Stimulated activated naive B cell treated with anti-CD40 and anti-IgM and Interleukin-4, amounts not matched to agents 10 μg/mL and 1 μg/mL and 100 μg/mL, for 72 hours (primary cell): ENCODE measurements around the gene MAN1C1.

ENCODE experiments used
- ATAC-seq, 2 donors: fragments of 150-1000 bp; cut with Tn5 transposase; replicated peaks; 2 replicates each; pipeline ENCODE4 v1.10.0; 2021; ENCODE audit warnings: moderate library complexity in 1 of 2
- DNase-seq: peaks from one replicate; pipeline ENCODE4 v3.0.0; 2021
- H3K27ac Mint-ChIP-seq: one replicate; pipeline ENCODE4 v1.8.0; 2022; ENCODE audit warnings: mild to moderate bottlenecking, mixed read lengths
- H3K27me3 Mint-ChIP-seq, 2 donors: one replicate each; pipeline ENCODE4 v1.8.0; 2022; ENCODE audit warnings: mixed read lengths in 2 of 2
- H3K36me3 Mint-ChIP-seq, 2 donors: one replicate each; pipeline ENCODE4 v1.8.0; 2022; ENCODE audit warnings: mixed read lengths in 2 of 2, mild to moderate bottlenecking in 1 of 2
- H3K4me1 Mint-ChIP-seq, 2 donors: one replicate each; pipeline ENCODE4 v1.8.0; 2022; ENCODE audit warnings: mixed read lengths in 2 of 2, mild to moderate bottlenecking in 1 of 2
- H3K4me3 Mint-ChIP-seq, 2 donors: one replicate each; pipeline ENCODE4 v1.8.0; 2022; ENCODE audit warnings: mild to moderate bottlenecking in 2 of 2, mixed read lengths in 2 of 2, moderate library complexity in 1 of 2
- H3K9me3 Mint-ChIP-seq, 2 donors: one replicate each; pipeline ENCODE4 v1.8.0; 2022; ENCODE audit warnings: mixed read lengths in 2 of 2, mild to moderate bottlenecking in 1 of 2

MAN1C1 gene

DNA sequence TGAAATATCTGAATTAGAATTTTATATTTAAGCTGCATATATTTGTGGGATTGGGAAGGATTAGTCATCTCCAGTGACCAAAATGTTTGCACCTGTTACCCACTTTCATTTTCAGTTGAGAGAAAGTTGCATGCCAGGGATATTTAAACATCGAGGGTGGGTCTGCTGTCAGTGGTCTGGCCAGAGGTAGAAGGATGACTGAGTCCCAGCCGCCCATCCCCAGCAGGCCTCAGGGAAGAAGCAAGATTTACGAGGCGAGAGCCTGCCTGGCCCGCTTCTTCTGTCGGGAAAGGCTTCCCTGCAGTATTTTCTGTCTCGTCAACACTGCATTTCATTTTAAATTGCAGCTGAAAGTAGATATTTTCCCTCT lies 1.4 kb upstream of the MAN1C1 start:
- no peaks in the 10 kb centered on the region for H3K36me3 Mint-ChIP-seq
- H3K4me3 Mint-ChIP-seq: no peak overlapping the region
- no peaks in the 10 kb centered on the region for H3K9me3 Mint-ChIP-seq
- no peak overlapping the region for H3K27ac Mint-ChIP-seq
- no peak for DNase-seq
- peaks cover 41 to 44% of the 10 kb centered on the region in 2 donors for H3K27me3 Mint-ChIP-seq
- peaks cover 29 to 45% of the 10 kb centered on the region in 2 donors for H3K4me1 Mint-ChIP-seq
- no peak for ATAC-seq

DNA sequence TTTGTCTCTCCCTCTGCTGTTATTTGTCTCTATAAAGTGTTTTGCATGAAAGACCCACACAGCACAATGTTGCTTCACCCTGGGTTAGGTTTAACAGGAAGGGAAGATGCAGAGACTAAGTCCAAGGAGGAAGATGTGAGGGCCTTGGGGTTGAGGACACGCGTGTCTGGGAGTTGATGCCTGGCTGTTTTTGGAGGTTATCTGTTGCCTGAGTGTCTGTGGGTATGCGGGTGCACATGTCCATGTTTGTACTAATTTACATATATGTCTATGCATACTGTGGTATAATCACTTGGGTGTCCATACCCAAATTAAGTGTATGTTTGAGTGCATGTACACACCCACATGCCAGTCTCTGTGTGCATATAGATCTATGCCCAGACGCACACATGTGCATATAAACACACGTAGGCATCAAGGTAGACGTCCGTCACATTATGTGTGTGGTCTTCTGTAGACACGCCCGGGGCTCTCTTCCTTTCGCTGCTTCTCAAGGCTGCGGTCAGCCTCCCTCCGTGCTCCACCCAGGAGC lies 962 bp upstream of the MAN1C1 start:
- ATAC-seq: peak; percentile 17 to 21
- Mint-ChIP-seq H3K9me3 (no peaks in the 10 kb centered on the region), H3K27ac (peak overlapping the region; percentile 20), H3K27me3 (peaks cover 43 to 47% of the 10 kb centered on the region in 2 donors), H3K4me3 (peak overlapping the region; percentile 48 to 74), H3K4me1 (peaks cover 33 to 49% of the 10 kb centered on the region in 2 donors), H3K36me3 (no peaks in the 10 kb centered on the region)
- no peak for DNase-seq

GRCh38 chr1:25616987-25617624 lies 515 bp downstream of the MAN1C1 start:
- no peak overlapping the region for H3K27ac Mint-ChIP-seq
- peaks cover 47 to 48% of the 10 kb centered on the region in 2 donors for H3K27me3 Mint-ChIP-seq
- H3K4me3 Mint-ChIP-seq: peak overlapping the region; percentile 32 to 80
- peaks cover 39 to 63% of the 10 kb centered on the region in 2 donors for H3K4me1 Mint-ChIP-seq
- ATAC-seq (peak in 1 of 2 donors; percentile 0), DNase-seq (no peak)
- no peaks in the 10 kb centered on the region for H3K36me3 Mint-ChIP-seq
- no peaks in the 10 kb centered on the region for H3K9me3 Mint-ChIP-seq

- DNase-seq (no peak), ATAC-seq (no peak)
- peaks cover 47% of the 10 kb centered on the region in 2 donors for H3K27me3 Mint-ChIP-seq
- no peaks in the 10 kb centered on the region for H3K36me3 Mint-ChIP-seq
- H3K4me1 Mint-ChIP-seq: peaks cover 39 to 63% of the 10 kb centered on the region in 2 donors
- peak overlapping the region; percentile 62 for H3K27ac Mint-ChIP-seq
- peak overlapping the region; percentile 80 to 86 for H3K4me3 Mint-ChIP-seq
- no peaks in the 10 kb centered on the region for H3K9me3 Mint-ChIP-seq
Measured at GRCh38 chr1:25617625-25618432, 1.2 kb downstream of the MAN1C1 start.

GRCh38 chr1:25618433-25618808 lies 1.8 kb downstream of the MAN1C1 start:
- H3K4me1 Mint-ChIP-seq: peaks cover 39 to 63% of the 10 kb centered on the region in 2 donors
- peaks cover 46 to 52% of the 10 kb centered on the region in 2 donors for H3K27me3 Mint-ChIP-seq
- no peaks in the 10 kb centered on the region for H3K9me3 Mint-ChIP-seq
- ATAC-seq (no peak), DNase-seq (no peak)
- peak overlapping the region; percentile 10 for H3K27ac Mint-ChIP-seq
- peak overlapping the region; percentile 70 to 86 for H3K4me3 Mint-ChIP-seq
- H3K36me3 Mint-ChIP-seq: no peaks in the 10 kb centered on the region

- peaks cover 37 to 59% of the 10 kb centered on the region in 2 donors for H3K4me1 Mint-ChIP-seq
- no peaks in the 10 kb centered on the region for H3K36me3 Mint-ChIP-seq
- no peak for DNase-seq
- ATAC-seq: no peak
- peak overlapping the region in 1 of 2 donors; percentile 31 for H3K4me3 Mint-ChIP-seq
- H3K27ac Mint-ChIP-seq: no peak overlapping the region
- H3K27me3 Mint-ChIP-seq: peaks cover 45 to 52% of the 10 kb centered on the region in 2 donors
- H3K9me3 Mint-ChIP-seq: no peaks in the 10 kb centered on the region
Measured at GRCh38 chr1:25619101-25619890, 2.7 kb downstream of the MAN1C1 start.

DNA sequence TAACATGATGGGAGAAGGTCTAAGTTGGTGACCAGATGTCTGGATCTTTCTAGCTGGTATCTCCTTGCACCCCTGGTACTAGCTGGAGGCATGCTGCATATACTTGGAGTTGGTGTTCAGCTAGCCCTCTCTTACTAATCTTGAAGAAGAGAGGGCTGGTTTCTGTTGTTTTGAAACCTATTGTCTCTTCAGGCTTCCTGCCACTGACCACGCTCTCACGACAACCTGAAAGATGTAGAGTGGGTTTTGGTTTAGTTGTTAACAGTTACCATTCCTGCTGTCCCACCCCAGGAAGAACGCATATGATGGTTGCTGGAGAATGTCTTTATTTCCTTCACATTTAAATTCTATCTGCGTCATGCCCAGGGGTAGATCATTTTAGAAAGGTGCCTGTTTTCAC lies 3.6 kb downstream of the MAN1C1 start:
- DNase-seq: no peak

DNA sequence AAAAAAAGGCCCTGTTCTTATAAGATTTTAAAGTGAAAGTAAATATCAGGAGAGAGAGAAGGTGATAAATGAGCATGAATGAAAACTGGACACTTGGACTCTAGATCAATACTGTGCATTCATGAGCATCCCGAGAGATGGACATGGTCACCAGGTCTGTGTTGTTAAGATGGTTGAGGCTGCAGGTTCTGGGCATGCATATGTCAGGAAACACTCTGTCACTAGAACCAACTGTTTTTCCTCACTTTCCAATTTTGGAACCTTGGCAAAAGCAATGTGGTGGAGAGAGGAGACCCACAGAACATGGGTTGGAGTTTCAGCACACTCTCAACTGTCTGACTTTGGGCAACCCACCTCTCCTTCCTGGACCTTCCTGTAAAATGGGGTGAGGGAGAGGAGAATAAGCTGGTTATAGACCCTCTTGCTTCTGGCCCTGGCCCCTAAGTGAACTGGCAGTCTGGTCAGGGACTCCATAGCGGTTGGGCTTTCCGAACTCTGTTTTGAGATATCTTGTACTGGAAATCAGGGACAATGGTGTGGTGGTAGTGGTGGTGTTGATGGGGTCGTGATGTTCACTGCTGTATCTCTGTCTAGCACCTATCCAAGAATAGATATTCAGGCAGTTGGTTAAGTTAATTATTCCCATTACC lies 4.2 kb downstream of the MAN1C1 start:
- no peak overlapping the region for H3K27ac Mint-ChIP-seq
- H3K36me3 Mint-ChIP-seq: no peaks in the 10 kb centered on the region
- ATAC-seq: no peak
- peaks cover 25 to 44% of the 10 kb centered on the region in 2 donors for H3K4me1 Mint-ChIP-seq
- H3K27me3 Mint-ChIP-seq: peaks cover 51 to 61% of the 10 kb centered on the region in 2 donors
- no peak for DNase-seq
- no peak overlapping the region for H3K4me3 Mint-ChIP-seq
- no peaks in the 10 kb centered on the region for H3K9me3 Mint-ChIP-seq

More for the DNA sequence above, 3.6 kb downstream of the MAN1C1 start:
- no peaks in the 10 kb centered on the region for H3K36me3 Mint-ChIP-seq
- ATAC-seq: peak; percentile 31 to 33
- no peak overlapping the region for H3K4me3 Mint-ChIP-seq
- H3K27ac Mint-ChIP-seq: no peak overlapping the region
- H3K4me1 Mint-ChIP-seq: peaks cover 31 to 50% of the 10 kb centered on the region in 2 donors
- H3K9me3 Mint-ChIP-seq: no peaks in the 10 kb centered on the region
- peaks cover 48 to 55% of the 10 kb centered on the region in 2 donors for H3K27me3 Mint-ChIP-seq

- DNase-seq (no peak), ATAC-seq (peak; percentile 54 to 61)
- Mint-ChIP-seq H3K4me3 (no peak overlapping the region), H3K27ac (no peak overlapping the region), H3K4me1 (peaks cover 23 to 41% of the 10 kb centered on the region in 2 donors), H3K36me3 (peaks cover 0 to 4% of the 10 kb centered on the region in 2 donors), H3K9me3 (peaks cover 0 to 2% of the 10 kb centered on the region in 2 donors), H3K27me3 (peaks cover 58 to 69% of the 10 kb centered on the region in 2 donors)
Measured at GRCh38 chr1:25621876-25622275, 5.3 kb downstream of the MAN1C1 start.

DNA sequence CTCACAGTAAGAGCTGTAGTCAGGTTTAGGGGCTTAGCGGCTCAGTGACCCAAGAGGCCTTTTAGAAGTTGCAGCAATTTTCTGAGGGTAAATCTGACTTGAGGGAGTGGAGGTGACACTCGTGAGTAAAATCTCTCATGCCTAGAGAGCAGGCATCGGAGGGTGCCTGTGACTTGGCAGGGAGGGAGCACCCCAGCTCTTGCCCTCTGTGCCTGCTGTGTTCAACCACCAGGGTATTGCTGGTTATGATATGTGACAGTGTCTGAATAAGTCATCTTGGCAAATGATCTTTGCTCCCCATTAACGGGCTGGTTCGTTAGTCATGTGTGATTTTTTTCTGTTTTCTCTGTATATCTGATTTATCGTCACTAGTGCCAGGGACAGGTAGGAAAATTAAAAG lies 5.9 kb downstream of the MAN1C1 start:
- Mint-ChIP-seq H3K4me3 (no peak overlapping the region), H3K9me3 (peaks cover 0 to 2% of the 10 kb centered on the region in 2 donors), H3K27me3 (peaks cover 63 to 74% of the 10 kb centered on the region in 2 donors), H3K27ac (no peak overlapping the region), H3K36me3 (peaks cover 0 to 4% of the 10 kb centered on the region in 2 donors), H3K4me1 (peaks cover 23 to 41% of the 10 kb centered on the region in 2 donors)
- ATAC-seq (no peak), DNase-seq (no peak)

GRCh38 chr1:25623007-25623406 lies 6.4 kb downstream of the MAN1C1 start:
- ATAC-seq: no peak
- H3K27me3 Mint-ChIP-seq: peaks cover 63 to 73% of the 10 kb centered on the region in 2 donors

DNA sequence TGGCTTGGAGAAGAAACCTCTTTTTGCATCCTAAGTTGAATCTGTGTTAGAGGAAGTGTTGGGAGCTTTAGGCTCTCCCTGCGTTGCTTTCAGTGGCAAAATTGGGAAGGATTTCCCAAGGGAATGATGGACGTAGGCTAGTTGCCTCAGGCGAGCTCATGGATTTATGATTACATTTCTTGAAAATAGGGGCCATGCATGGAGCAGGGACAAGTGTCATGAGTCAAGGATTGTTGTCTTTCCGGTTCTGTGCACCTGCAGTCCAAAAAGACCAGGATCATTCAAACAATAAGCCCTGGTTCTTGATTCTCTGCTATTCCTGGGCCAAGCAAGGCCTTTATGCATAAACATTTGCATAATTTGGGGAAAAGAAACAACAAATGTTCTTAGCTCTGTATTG lies 7.1 kb downstream of the MAN1C1 start:
- H3K4me1 Mint-ChIP-seq: peaks cover 18 to 31% of the 10 kb centered on the region in 2 donors
- ATAC-seq: no peak

More at GRCh38 chr1:25623007-25623406, 6.4 kb downstream of the MAN1C1 start:
- Mint-ChIP-seq H3K4me1 (peaks cover 23 to 36% of the 10 kb centered on the region in 2 donors), H3K36me3 (peaks cover 0 to 4% of the 10 kb centered on the region in 2 donors), H3K27ac (no peak overlapping the region), H3K9me3 (peaks cover 0 to 2% of the 10 kb centered on the region in 2 donors), H3K4me3 (no peak overlapping the region)
- DNase-seq: no peak

GRCh38 chr1:25624156-25624555 lies 7.6 kb downstream of the MAN1C1 start:
- Mint-ChIP-seq H3K4me3 (no peak overlapping the region), H3K27me3 (peaks cover 60 to 70% of the 10 kb centered on the region in 2 donors), H3K4me1 (peaks cover 22 to 34% of the 10 kb centered on the region in 2 donors), H3K36me3 (peaks cover 0 to 4% of the 10 kb centered on the region in 2 donors), H3K27ac (no peak overlapping the region), H3K9me3 (peaks cover 0 to 2% of the 10 kb centered on the region in 2 donors)
- DNase-seq (no peak), ATAC-seq (no peak)

More for the DNA sequence above, 7.1 kb downstream of the MAN1C1 start:
- DNase-seq: no peak
- Mint-ChIP-seq H3K27ac (no peak overlapping the region), H3K36me3 (peaks cover 0 to 4% of the 10 kb centered on the region in 2 donors), H3K27me3 (peaks cover 60 to 70% of the 10 kb centered on the region in 2 donors), H3K9me3 (peaks cover 0 to 2% of the 10 kb centered on the region in 2 donors), H3K4me3 (no peak overlapping the region)
